Measurements from ENCODE around the gene NBEAL2. TPM values are rescaled to one million over a fixed set of nuclear protein-coding genes. Genes with fewer than 3 reads are reported as not detected.
A peak's percentile ranks its signal among the peaks of the same experiment; 100 is the strongest.

Gene NBEAL2
- total RNA-seq, 4 donors from 2014 or later = 317 to 865 (median 347) TPM

GRCh38 chr3:46942481-46943236, 36.8 kb upstream of the NBEAL2 start:
- peaks cover 64% of the 10 kb centered on the region for H3K4me1 ChIP-seq
- H3K27ac ChIP-seq = peak overlapping the region; percentile 34
- 85% methylated on average over 12 of the region's 12 CpGs for WGBS

GRCh38 chr3:46943237-46944187, 36.0 kb upstream of the NBEAL2 start:
- DNase-seq (ENCODE audit: low spot score in 2 of 2) = peak in 1 of 2 donors; percentile 47
- Histone ChIP-seq H3K4me1 (peaks cover 73% of the 10 kb centered on the region), H3K27me3 (no peaks in the 10 kb centered on the region), H3K27ac (peak overlapping the region; percentile 34), H3K4me3 (no peak overlapping the region), H3K9me3 (no peaks in the 10 kb centered on the region), H3K36me3 (peaks cover 22% of the 10 kb centered on the region)
- no peak for TF ChIP-seq POLR2A (IDR thresholded peaks at IDR 0.05)
- TF ChIP-seq CTCF (IDR thresholded peaks at IDR 0.05) = no peak
- TF ChIP-seq EP300 (IDR thresholded peaks at IDR 0.05) = no peak
- no peak for TF ChIP-seq POLR2AphosphoS5 (IDR thresholded peaks at IDR 0.05)
- 60% methylated on average over 10 of the region's 12 CpGs for WGBS

More at GRCh38 chr3:46942481-46943236, 36.8 kb upstream of the NBEAL2 start:
- peaks cover 28% of the 10 kb centered on the region for H3K36me3 ChIP-seq
- no peaks in the 10 kb centered on the region for H3K27me3 ChIP-seq
- DNase-seq (ENCODE audit: low spot score in 2 of 2) = peak in 1 of 2 donors; percentile 47
- H3K4me3 ChIP-seq = no peak overlapping the region
- TF ChIP-seq POLR2AphosphoS5 (IDR thresholded peaks at IDR 0.05) (no peak), EP300 (IDR thresholded peaks at IDR 0.05) (no peak), CTCF (IDR thresholded peaks at IDR 0.05) (no peak), POLR2A (IDR thresholded peaks at IDR 0.05) (no peak)
- no peaks in the 10 kb centered on the region for H3K9me3 ChIP-seq

- 87% methylated on average over 8 of the region's 8 CpGs for WGBS
- Histone ChIP-seq H3K9me3 (no peaks in the 10 kb centered on the region), H3K4me1 (peaks cover 80% of the 10 kb centered on the region), H3K36me3 (peaks cover 16% of the 10 kb centered on the region), H3K27ac (peak overlapping the region; percentile 34), H3K27me3 (no peaks in the 10 kb centered on the region), H3K4me3 (no peak overlapping the region)
- TF ChIP-seq EP300 (IDR thresholded peaks at IDR 0.05) = no peak
- no peak for TF ChIP-seq CTCF (IDR thresholded peaks at IDR 0.05)
- no peak for TF ChIP-seq POLR2A (IDR thresholded peaks at IDR 0.05)
- no peak for TF ChIP-seq POLR2AphosphoS5 (IDR thresholded peaks at IDR 0.05)
- no peak for DNase-seq (ENCODE audit: low spot score in 2 of 2)
Measured at GRCh38 chr3:46944191-46944590, 35.3 kb upstream of the NBEAL2 start.

GRCh38 chr3:46946416-46946815, 33.0 kb upstream of the NBEAL2 start:
- DNase-seq (ENCODE audit: low spot score in 2 of 2) = no peak
- no peak overlapping the region for H3K4me3 ChIP-seq
- peaks cover 91% of the 10 kb centered on the region for H3K4me1 ChIP-seq
- 63% methylated on average over 6 of the region's 6 CpGs for WGBS
- peak overlapping the region; percentile 89 for H3K27ac ChIP-seq
- no peaks in the 10 kb centered on the region for H3K36me3 ChIP-seq
- no peaks in the 10 kb centered on the region for H3K27me3 ChIP-seq
- TF ChIP-seq POLR2A (IDR thresholded peaks at IDR 0.05) (no peak), POLR2AphosphoS5 (IDR thresholded peaks at IDR 0.05) (peak in 1 of 3 donors; percentile 33)
- no peaks in the 10 kb centered on the region for H3K9me3 ChIP-seq

- no peaks in the 10 kb centered on the region for H3K36me3 ChIP-seq
- peaks cover 92% of the 10 kb centered on the region for H3K4me1 ChIP-seq
- no peaks in the 10 kb centered on the region for H3K27me3 ChIP-seq
- H3K27ac ChIP-seq = peak overlapping the region; percentile 89
- DNase-seq (ENCODE audit: low spot score in 2 of 2) = no peak
- 44% methylated on average over 6 of the region's 7 CpGs for WGBS
- TF ChIP-seq POLR2AphosphoS5 (IDR thresholded peaks at IDR 0.05) (no peak), EP300 (IDR thresholded peaks at IDR 0.05) (no peak), POLR2A (IDR thresholded peaks at IDR 0.05) (no peak), CTCF (IDR thresholded peaks at IDR 0.05) (no peak)
- no peaks in the 10 kb centered on the region for H3K9me3 ChIP-seq
- H3K4me3 ChIP-seq = no peak overlapping the region
Measured at GRCh38 chr3:46946856-46947545, 32.5 kb upstream of the NBEAL2 start.
